Gastrocnemius medialis (tissue), 4 donors: ENCODE measurements around the gene LNX1. TPM values are rescaled to one million over a fixed set of nuclear protein-coding genes. Genes with fewer than 3 reads are reported as not detected.

Experiments
- ATAC-seq, 2 donors: fragments of 150-250 bp; one replicate each; pipeline ENCODE4 v1.9.1; 2016
- DNase-seq, 2 donors: peaks; one replicate each; pipeline ENCODE4 v3.0.0-alpha.2; 2019
- H3K27ac ChIP-seq, 4 donors: fragments of 200-600 bp; sonication (generic); 1 replicate in 1 of 4; 2 replicates in 3 of 4; pipeline ENCODE4 v1.5.1; 2016 to 2018; ENCODE audit warnings: mild to moderate bottlenecking in 2 of 4, moderate library complexity in 1 of 4
- H3K27me3 ChIP-seq, 3 donors: fragments of 200-600 bp; sonication (generic) in 2 of 3; 1 replicate in 1 of 3; 2 replicates in 2 of 3; pipeline versions ENCODE4 v1.5.1 to v1.6.0; 2016 to 2019; ENCODE audit warnings: mild to moderate bottlenecking in 1 of 3, moderate library complexity in 1 of 3
- H3K36me3 ChIP-seq, 2 donors: fragments of 200-600 bp; sonication (generic) in 1 of 2; one replicate each; pipeline ENCODE4 v1.5.1; 2017 to 2018
- H3K4me1 ChIP-seq, 2 donors: fragments of 200-600 bp; sonication (generic) in 1 of 2; one replicate each; pipeline ENCODE4 v1.5.1; 2016 to 2017; ENCODE audit warnings: mild to moderate bottlenecking in 2 of 2
- H3K4me3 ChIP-seq, 4 donors: fragments of 200-600 bp; sonication (generic) in 3 of 4; 1 replicate in 1 of 4; 2 replicates in 3 of 4; pipeline ENCODE4 v1.5.1; 2016 to 2019; ENCODE audit warnings: mild to moderate bottlenecking in 2 of 4
- H3K9me3 ChIP-seq, 3 donors: fragments of 200-600 bp; sonication (generic) in 2 of 3; 1 replicate in 1 of 3; 2 replicates in 2 of 3; pipeline ENCODE4 v1.5.1; 2016 to 2019
- CTCF ChIP-seq, 5 experiments: fragments of 450-650 bp in 3 of 5; fragments of 200-600 bp in 2 of 5; sonication (generic) in 2 of 5; IDR thresholded peaks in 4 of 5; conservative IDR thresholded peaks in 1 of 5; 1 replicate in 4 of 5; 2 replicates in 1 of 5; pipeline ENCODE4 v1.5.1; 2016 to 2019; ENCODE audit warnings: antibody characterized with exemption in 5 of 5, mild to moderate bottlenecking in 3 of 5, moderate library complexity in 3 of 5
- POLR2A ChIP-seq, 2 donors: fragments of 450-650 bp; IDR thresholded peaks; one replicate each; pipeline ENCODE4 v1.6.1; 2017; ENCODE audit warnings: antibody characterized with exemption in 2 of 2, mild to moderate bottlenecking in 2 of 2, moderate library complexity in 2 of 2
- in situ Hi-C, 4 donors: fragments of 200-750 bp; cut with MboI; loops; one replicate each; pipeline versions ENCODE4 v1.15.0 to v1.8.0; 2017; ENCODE audit warnings: low sequenced_read_pairs in 4 of 4
- intact Hi-C: fragments of 100-400 bp; cut with DNase I; formaldehyde crosslinking; loops from one replicate; pipeline ENCODE4 v1.15.1; 2023; ENCODE audit warnings: low total_unique reads
- total RNA-seq, 4 donors: library from RNA; depleted of rRNA; stranded (reverse); fragments of >200 nt; gene quantifications; one replicate each; pipeline versions ENCODE4 v1.1.0 to v1.2.3, GENCODE V29; 2016

The LNX1 gene
- total RNA-seq, 4 donors from 2014 or later, result 7.0 to 12.3 (median 11.0) TPM

GRCh38 chr4:53608649-53609048 lies 17.4 kb upstream of the LNX1 start:
- ATAC-seq (no peak), DNase-seq (no peak)
- Histone ChIP-seq H3K9me3 (no peaks in the 10 kb centered on the region), H3K4me1 (no peaks in the 10 kb centered on the region), H3K36me3 (no peaks in the 10 kb centered on the region), H3K27me3 (no peaks in the 10 kb centered on the region), H3K4me3 (no peak overlapping the region), H3K27ac (no peak overlapping the region)
- no peak for TF ChIP-seq CTCF (IDR thresholded peaks at IDR 0.05 in 4 of 5, conservative IDR thresholded peaks at IDR 0.05 in 1 of 5)
- no peak for TF ChIP-seq POLR2A (IDR thresholded peaks at IDR 0.05)
- in situ Hi-C loops, result loop anchor here in 1 of 4 donors (25.0 kb wide), 1 partner anchor 96 kb away; no protein-coding TSS in a partner anchor
- intact Hi-C loops, result no loop called here

- H3K9me3 ChIP-seq, result no peaks in the 10 kb centered on the region
- no peak overlapping the region for H3K27ac ChIP-seq
- TF ChIP-seq POLR2A (IDR thresholded peaks at IDR 0.05) (no peak), CTCF (IDR thresholded peaks at IDR 0.05 in 4 of 5, conservative IDR thresholded peaks at IDR 0.05 in 1 of 5) (no peak)
- in situ Hi-C loops (loop anchor here in 1 of 4 donors (25.0 kb wide), 1 partner anchor 96 kb away; no protein-coding TSS in a partner anchor), intact Hi-C loops (no loop called here)
- no peak overlapping the region for H3K4me3 ChIP-seq
- H3K36me3 ChIP-seq, result no peaks in the 10 kb centered on the region
- DNase-seq (no peak), ATAC-seq (no peak)
- H3K27me3 ChIP-seq, result no peaks in the 10 kb centered on the region
- no peaks in the 10 kb centered on the region for H3K4me1 ChIP-seq
Observed at GRCh38 chr4:53608242-53608641, 17.0 kb upstream of the LNX1 start.

- H3K36me3 ChIP-seq, result no peaks in the 10 kb centered on the region
- in situ Hi-C loops (loop anchor here in 1 of 4 donors (25.0 kb wide), 1 partner anchor 93 kb away; no protein-coding TSS in a partner anchor), intact Hi-C loops (no loop called here)
Observed at GRCh38 chr4:53605783-53606182, 14.5 kb upstream of the LNX1 start.

GRCh38 chr4:53602390-53602789 lies 11.1 kb upstream of the LNX1 start:
- no peak for TF ChIP-seq POLR2A (IDR thresholded peaks at IDR 0.05)
- no peak for TF ChIP-seq CTCF (IDR thresholded peaks at IDR 0.05 in 4 of 5, conservative IDR thresholded peaks at IDR 0.05 in 1 of 5)
- intact Hi-C loops (loop anchor here (5.0 kb wide), 1 partner anchor 105 kb away; no protein-coding TSS in a partner anchor), in situ Hi-C loops (loop anchor here in 1 of 4 donors (25.0 kb wide), 1 partner anchor 90 kb away; no protein-coding TSS in a partner anchor)
- no peak for DNase-seq
- Histone ChIP-seq H3K4me1 (no peaks in the 10 kb centered on the region), H3K27me3 (no peaks in the 10 kb centered on the region), H3K27ac (no peak overlapping the region), H3K9me3 (no peaks in the 10 kb centered on the region), H3K36me3 (no peaks in the 10 kb centered on the region), H3K4me3 (no peak overlapping the region)
- no peak for ATAC-seq

More at GRCh38 chr4:53605783-53606182, 14.5 kb upstream of the LNX1 start:
- Histone ChIP-seq H3K4me3 (no peak overlapping the region), H3K9me3 (no peaks in the 10 kb centered on the region), H3K27me3 (no peaks in the 10 kb centered on the region), H3K27ac (no peak overlapping the region), H3K4me1 (no peaks in the 10 kb centered on the region)
- TF ChIP-seq CTCF (IDR thresholded peaks at IDR 0.05 in 4 of 5, conservative IDR thresholded peaks at IDR 0.05 in 1 of 5), result no peak
- no peak for ATAC-seq
- no peak for DNase-seq
